ENCODE data around the gene TENM3. TPM values are rescaled to one million over a fixed set of nuclear protein-coding genes. Genes with fewer than 3 reads are reported as not detected.

TENM3 gene
- total and polyA plus RNA-seq, 2 of the 8 experiments (the other 6 are each of a cell fraction or from before 2014, with no cell fraction given), result 36.9 to 69.3 TPM

- DNase-seq (ENCODE audit: low read depth in 1 of 2, low spot score in 2 of 2) (no peak), FAIRE-seq (peak; percentile 71)
- Histone ChIP-seq H3K79me2 (ENCODE audit: control insufficient read depth in 1 of 2, insufficient read depth in 2 of 2, low read length in 2 of 2) (peaks cover 0 to 62% of the 10 kb centered on the region in 2 experiments; a peak in 2 of 4 replicates), H3K4me2 (ENCODE audit: insufficient read depth in 1 of 2, low read depth in 2 of 2, low read length in 2 of 2) (peak overlapping the region; percentile 22 to 48), H3K18ac (ENCODE audit: extremely low read depth, low read length) (no peak overlapping the region), H2AK5ac (ENCODE audit: low read depth, low read length) (no peak overlapping the region), H3K9me3 (ENCODE audit: insufficient read depth in 2 of 2, low read depth in 1 of 2, low read length in 1 of 2) (no peaks in the 10 kb centered on the region), H2BK12ac (ENCODE audit: low read depth, low read length) (no peak overlapping the region), H3K14ac (ENCODE audit: insufficient read length) (no peak overlapping the region), H2BK15ac (ENCODE audit: low read length) (no peak overlapping the region), H2AFZ (ENCODE audit: low read length) (no peak overlapping the region), H4K5ac (ENCODE audit: insufficient read length, low read depth, low read length) (peak overlapping the region; percentile 89), H3K56ac (replicated peaks; ENCODE audit: insufficient read length, low read depth, low read length) (no peak overlapping the region), H2BK20ac (ENCODE audit: low read length) (no peak overlapping the region), H3K4ac (replicated peaks; ENCODE audit: insufficient read length, low read depth, low read length) (peak overlapping the region; percentile 17), H4K91ac (replicated peaks; ENCODE audit: insufficient read length, low read length) (peak overlapping the region; percentile 25), H3K23ac (ENCODE audit: insufficient read length) (no peak overlapping the region), H3K4me3 (ENCODE audit: extremely low read depth in 1 of 4, insufficient read depth in 2 of 4, low read depth in 3 of 4, low read length in 4 of 4) (peak overlapping the region in 1 of 4 experiments; percentile 23; a peak in 1 of 8 replicates), H3K9ac (replicated peaks in 1 of 4; ENCODE audit: extremely low read depth in 1 of 4, low read depth in 3 of 4, low read length in 3 of 4) (no peak overlapping the region), H4K20me1 (replicated peaks in 1 of 2; ENCODE audit: control insufficient read depth in 1 of 2, insufficient read depth in 2 of 2, low read length in 2 of 2) (no peaks in the 10 kb centered on the region), H2BK120ac (replicated peaks; ENCODE audit: low read depth, low read length) (peak overlapping the region; percentile 57), H3K36me3 (ENCODE audit: control insufficient read depth in 2 of 4, insufficient read depth in 4 of 4, low read length in 3 of 4) (no peaks in the 10 kb centered on the region), H3K27me3 (replicated peaks in 1 of 4; ENCODE audit: control insufficient read depth in 3 of 4, extremely low read depth in 1 of 4, insufficient read depth in 3 of 4, low read length in 3 of 4) (no peaks in the 10 kb centered on the region), H3K79me1 (ENCODE audit: low read depth, low read length) (peaks cover 6% of the 10 kb centered on the region), H2BK5ac (ENCODE audit: low read depth, low read length) (no peak overlapping the region), H3K23me2 (ENCODE audit: low read depth, low read length) (no peaks in the 10 kb centered on the region), H3K4me1 (replicated peaks in 1 of 4; ENCODE audit: control insufficient read depth in 3 of 4, insufficient read depth in 4 of 4, low read length in 3 of 4) (peaks cover 6 to 16% (median 8%) of the 10 kb centered on the region in 4 experiments; a peak in 4 of 7 replicates), H4K8ac (ENCODE audit: extremely low read depth, insufficient read depth, low read length) (no peak overlapping the region), H3K27ac (ENCODE audit: low read depth, low read length) (no peak overlapping the region)
- 42% methylated on average over 10 of the region's 10 CpGs; no CpG with 5 or more reads in 1 of the 2 experiments for WGBS, 2 experiments (ENCODE audit: extremely low coverage in 1 of 2, insufficient coverage in 1 of 2, insufficient read length in 1 of 2, insufficient replicate concordance in 2 of 2, low coverage in 1 of 2, low lambda C conversion rate in 2 of 2, missing lambda C conversion rate in 1 of 2)
- ChIA-PET CTCF (ENCODE audit: partially characterized antibody) (interaction anchor here (0.6 to 1.4 kb wide), 3 partner anchors 9 to 81 kb away, joined by 3 read pairs; no protein-coding TSS in a partner anchor), POLR2A (ENCODE audit: partially characterized antibody) (no interaction called here)
- TF ChIP-seq GTF2F1 (IDR thresholded peaks at IDR 0.05; ENCODE audit: borderline replicate concordance, low read depth, low read length) (no peak), NANOG (IDR thresholded peaks at IDR 0.05; ENCODE audit: insufficient read depth, low read depth, low read length, poor library complexity, severe bottlenecking) (no peak)
Observed at GRCh38 chr4:182537031-182537795, 294.0 kb downstream of the TENM3 start.
